ENCODE measurements around the gene COX19.

DNA sequence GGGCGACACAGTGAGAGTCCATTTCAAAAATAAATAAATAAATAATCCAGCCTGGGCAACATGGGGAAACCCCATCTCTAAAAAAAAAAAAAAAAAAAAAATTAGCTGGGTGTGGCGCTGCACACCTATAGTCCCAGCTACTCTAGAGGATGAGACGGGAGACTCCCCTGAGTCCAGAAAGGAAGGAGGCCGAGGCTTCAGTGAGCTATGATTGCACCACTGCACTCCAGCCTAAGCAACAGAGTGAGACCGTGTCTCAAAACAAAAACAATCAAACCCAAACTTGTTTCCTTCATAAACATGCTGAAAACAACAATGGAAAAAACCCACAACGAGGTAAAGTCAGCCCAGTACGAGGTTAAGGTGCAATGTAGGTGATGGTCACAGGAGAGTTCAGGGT is 1.2 kb downstream of the COX19 start:
- TF ChIP-seq FOXM1 (IDR thresholded peaks at IDR 0.05; ENCODE audit: borderline replicate concordance): no peak
- TF ChIP-seq CTBP1 (IDR thresholded peaks at IDR 0.05; ENCODE audit: borderline replicate concordance): no peak
- TF ChIP-seq L3MBTL2 (conservative IDR thresholded peaks at IDR 0.05): no peak
- TF ChIP-seq, protein P1, sequence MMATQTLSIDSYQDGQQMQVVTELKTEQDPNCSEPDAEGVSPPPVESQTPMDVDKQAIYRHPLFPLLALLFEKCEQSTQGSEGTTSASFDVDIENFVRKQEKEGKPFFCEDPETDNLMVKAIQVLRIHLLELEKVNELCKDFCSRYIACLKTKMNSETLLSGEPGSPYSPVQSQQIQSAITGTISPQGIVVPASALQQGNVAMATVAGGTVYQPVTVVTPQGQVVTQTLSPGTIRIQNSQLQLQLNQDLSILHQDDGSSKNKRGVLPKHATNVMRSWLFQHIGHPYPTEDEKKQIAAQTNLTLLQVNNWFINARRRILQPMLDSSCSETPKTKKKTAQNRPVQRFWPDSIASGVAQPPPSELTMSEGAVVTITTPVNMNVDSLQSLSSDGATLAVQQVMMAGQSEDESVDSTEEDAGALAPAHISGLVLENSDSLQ (IDR thresholded peaks at IDR 0.05): no peak
- no peak for TF ChIP-seq TARDBP (IDR thresholded peaks at IDR 0.05)
- TF ChIP-seq FOXA1 (IDR thresholded peaks at IDR 0.05): no peak
- no peak for TF ChIP-seq ELF4 (IDR thresholded peaks at IDR 0.05)
- no peak for TF ChIP-seq SP1 (IDR thresholded peaks at IDR 0.05)

Measured in HEK293T (cell line).